Activated B cell treated with CpG ODN at 0.5 μM for 24 hours (primary cell): ENCODE data around the gene MESD. TPM values are rescaled to one million over a fixed set of nuclear protein-coding genes. Genes with fewer than 3 reads are reported as not detected.

ENCODE experiments used
- ATAC-seq: fragments of 200-7000 bp; cut with Tn5 transposase; one replicate; pipeline ENCODE4 v1.10.0; 2021; ENCODE audit warnings: low read depth, mild to moderate bottlenecking, moderate library complexity
- CTCF ChIA-PET: fragments of 350-600 bp; sonication (Branson Sonifier 250); formaldehyde crosslinking; loops from one replicate; lab custom pipeline; 2021; ENCODE audit warnings: antibody characterized with exemption; lab: Charles Lee
- POLR2A ChIA-PET: fragments of 350-600 bp; sonication (Branson Sonifier 250); formaldehyde crosslinking; loops from one replicate; lab custom pipeline; 2021; ENCODE audit warnings: antibody characterized with exemption; lab: Charles Lee
- DNase-seq: peaks from one replicate; pipeline ENCODE4 v3.0.0; 2022
- H3K27ac Mint-ChIP-seq: one replicate; pipeline ENCODE4 v1.8.0; 2020; ENCODE audit warnings: mixed read lengths
- H3K27me3 Mint-ChIP-seq: one replicate; pipeline ENCODE4 v1.8.0; 2021; ENCODE audit warnings: mixed read lengths
- H3K36me3 Mint-ChIP-seq: one replicate; pipeline ENCODE4 v1.8.0; 2021; ENCODE audit warnings: low read depth, mixed read lengths
- H3K4me1 Mint-ChIP-seq: one replicate; pipeline ENCODE4 v1.8.0; 2021; ENCODE audit warnings: mixed read lengths
- H3K4me3 Mint-ChIP-seq: one replicate; pipeline ENCODE4 v1.8.0; 2020; ENCODE audit warnings: mild to moderate bottlenecking, mixed read lengths
- H3K9me3 Mint-ChIP-seq: one replicate; pipeline ENCODE4 v1.8.0; 2020; ENCODE audit warnings: mixed read lengths
- CTCF ChIP-seq: fragments of 200-600 bp; IDR thresholded peaks from one replicate; pipeline ENCODE4 v1.8.0; 2022; ENCODE audit warnings: antibody characterized with exemption, mild to moderate bottlenecking
- intact Hi-C: fragments of 100-400 bp; cut with micrococcal nuclease; formaldehyde crosslinking; loops from one replicate; pipeline ENCODE4 v1.15.1; 2024
- total RNA-seq: library from RNA; stranded (reverse); gene quantifications from 2 replicates; pipeline ENCODE4 v1.2.3, GENCODE V29; 2022

The MESD gene
- total RNA-seq, 1 donor from 2014 or later: 23.8 TPM

DNA sequence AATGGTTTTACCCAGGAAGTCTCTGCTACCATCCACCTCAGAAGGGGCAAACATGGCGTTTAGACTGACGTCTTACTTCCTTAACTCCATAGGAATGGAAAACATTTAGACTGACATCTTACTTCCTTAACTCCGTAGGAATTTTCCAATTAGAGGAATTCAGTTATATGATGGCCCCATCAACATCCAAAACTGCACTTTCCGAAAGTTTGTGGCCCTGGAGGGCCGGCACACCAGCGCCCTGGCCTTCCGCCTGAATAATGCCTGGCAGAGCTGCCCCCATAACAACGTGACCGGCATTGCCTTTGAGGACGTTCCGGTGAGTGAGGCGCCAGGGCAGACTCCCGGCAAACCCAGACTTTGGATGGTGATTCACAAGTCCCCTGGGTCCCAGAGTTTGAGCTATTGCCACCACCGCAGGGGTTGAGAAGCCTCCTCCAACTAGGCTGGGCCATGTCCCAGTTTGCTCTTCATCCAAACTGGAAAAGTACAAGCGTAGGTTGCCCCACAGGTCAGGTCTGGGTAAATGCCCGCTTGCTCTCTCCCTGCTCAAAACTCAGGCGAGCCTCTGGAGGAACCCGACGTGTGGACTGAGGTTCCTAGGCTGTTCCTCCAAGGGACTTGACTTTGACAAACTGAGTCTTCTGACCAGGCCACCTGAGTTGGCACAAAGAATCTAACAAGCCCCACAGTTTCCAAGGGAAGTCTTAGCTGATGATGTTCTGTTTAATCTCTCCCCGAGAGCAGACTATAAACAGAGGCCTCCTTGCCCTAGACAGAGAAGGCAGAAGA lies 57.7 kb downstream of the MESD start:
- no peak for DNase-seq
- peaks cover 7% of the 10 kb centered on the region for H3K36me3 Mint-ChIP-seq
- TF ChIP-seq CTCF: no peak
- ATAC-seq: no peak
- no peak overlapping the region for H3K27ac Mint-ChIP-seq
- ChIA-PET CTCF (no interaction called here), POLR2A (no interaction called here)
- H3K27me3 Mint-ChIP-seq: no peaks in the 10 kb centered on the region
- H3K4me1 Mint-ChIP-seq: no peaks in the 10 kb centered on the region
- H3K4me3 Mint-ChIP-seq: no peak overlapping the region
- H3K9me3 Mint-ChIP-seq: no peaks in the 10 kb centered on the region
- intact Hi-C loops: no loop called here

DNA sequence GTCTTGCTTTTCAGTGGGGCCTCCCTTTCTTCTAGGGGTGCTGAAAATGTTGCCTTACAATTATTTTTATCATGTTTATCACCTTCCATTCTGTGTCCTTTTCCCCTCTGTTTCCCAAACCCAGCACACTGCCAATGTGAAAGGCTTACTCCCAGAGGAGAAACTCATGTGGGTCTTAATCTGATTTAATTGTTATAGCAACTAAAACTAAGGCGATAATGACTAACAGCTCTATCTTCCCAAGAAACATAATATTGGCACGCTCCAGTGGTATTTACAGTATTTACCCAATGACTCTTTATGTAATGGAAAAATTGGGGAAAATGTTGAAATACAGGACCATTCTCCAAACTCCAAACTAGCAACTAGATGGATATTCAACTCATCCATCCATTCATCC lies 58.4 kb downstream of the MESD start:
- peaks cover 3% of the 10 kb centered on the region for H3K36me3 Mint-ChIP-seq
- no peak for TF ChIP-seq CTCF
- H3K27ac Mint-ChIP-seq: no peak overlapping the region
- no peak overlapping the region for H3K4me3 Mint-ChIP-seq
- POLR2A ChIA-PET: no interaction called here
- no peaks in the 10 kb centered on the region for H3K27me3 Mint-ChIP-seq
- ATAC-seq (no peak), DNase-seq (no peak)
- H3K4me1 Mint-ChIP-seq: no peaks in the 10 kb centered on the region
- H3K9me3 Mint-ChIP-seq: no peaks in the 10 kb centered on the region
- CTCF ChIA-PET: no interaction called here
- intact Hi-C loops: no loop called here

GRCh38 chr15:80929689-80930088 lies 59.9 kb downstream of the MESD start:
- POLR2A ChIA-PET: no interaction called here
- H3K4me3 Mint-ChIP-seq: no peak overlapping the region
- no peak for TF ChIP-seq CTCF
- intact Hi-C loops: no loop called here
- no peaks in the 10 kb centered on the region for H3K27me3 Mint-ChIP-seq
- ATAC-seq (no peak), DNase-seq (no peak)
- no peak overlapping the region for H3K27ac Mint-ChIP-seq
- CTCF ChIA-PET: no interaction called here
- no peaks in the 10 kb centered on the region for H3K9me3 Mint-ChIP-seq
- peaks cover 3% of the 10 kb centered on the region for H3K36me3 Mint-ChIP-seq
- H3K4me1 Mint-ChIP-seq: no peaks in the 10 kb centered on the region

GRCh38 chr15:80929225-80929624 lies 60.4 kb downstream of the MESD start:
- ATAC-seq (no peak), DNase-seq (no peak)
- no peak overlapping the region for H3K27ac Mint-ChIP-seq
- H3K4me1 Mint-ChIP-seq: no peaks in the 10 kb centered on the region
- TF ChIP-seq CTCF: no peak
- no peak overlapping the region for H3K4me3 Mint-ChIP-seq
- H3K9me3 Mint-ChIP-seq: no peaks in the 10 kb centered on the region
- ChIA-PET POLR2A (no interaction called here), CTCF (no interaction called here)
- H3K36me3 Mint-ChIP-seq: no peaks in the 10 kb centered on the region
- H3K27me3 Mint-ChIP-seq: no peaks in the 10 kb centered on the region
- intact Hi-C loops: no loop called here

DNA sequence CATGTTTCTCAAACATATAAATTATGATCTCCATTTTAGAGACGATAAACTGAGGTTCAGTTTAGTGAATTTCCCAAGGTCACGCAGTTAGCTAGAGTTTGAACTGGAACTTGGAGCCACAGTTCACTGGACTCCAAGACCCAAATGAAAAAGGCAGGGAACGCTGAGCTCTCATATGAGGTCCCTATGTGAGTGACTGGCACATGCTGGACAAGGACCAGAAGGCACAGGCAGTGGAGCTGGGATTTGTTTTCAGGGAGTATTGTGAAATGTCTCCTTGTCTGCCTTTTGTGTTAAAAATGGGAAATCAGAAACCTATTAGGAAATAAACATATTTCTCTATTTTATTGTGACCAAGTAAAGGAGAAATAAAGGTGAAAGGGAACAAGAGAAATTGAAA lies 63.5 kb downstream of the MESD start:
- H3K27ac Mint-ChIP-seq: no peak overlapping the region
- ATAC-seq: no peak
- intact Hi-C loops: no loop called here
- no peaks in the 10 kb centered on the region for H3K27me3 Mint-ChIP-seq
- CTCF ChIA-PET: no interaction called here
- H3K4me1 Mint-ChIP-seq: no peaks in the 10 kb centered on the region
- H3K4me3 Mint-ChIP-seq: no peak overlapping the region
- DNase-seq: no peak
- H3K9me3 Mint-ChIP-seq: no peaks in the 10 kb centered on the region
- POLR2A ChIA-PET: no interaction called here
- H3K36me3 Mint-ChIP-seq: peaks cover 5% of the 10 kb centered on the region
- no peak for TF ChIP-seq CTCF
